Urothelium cell line (cell line): ENCODE measurements around the gene ZGPAT.

Experiments used
- DNase-seq: peaks from one replicate; pipeline ENCODE4 v3.0.0; 2011; ENCODE audit warnings: low spot score, mixed read lengths
- FAIRE-seq: peaks from 2 replicates; lab custom pipeline; 2011; peaks lifted over from hg19 to GRCh38; lab: Jason Lieb, UNC

The ZGPAT gene

GRCh38 chr20:63732118-63733095 is 24.6 kb downstream of the ZGPAT start:
- DNase-seq (no peak), FAIRE-seq (no peak)

- DNase-seq (no peak), FAIRE-seq (no peak)
Measured at GRCh38 chr20:63733117-63733516, 25.3 kb downstream of the ZGPAT start.

GRCh38 chr20:63733579-63734081 is 25.8 kb downstream of the ZGPAT start:
- FAIRE-seq = no peak
- DNase-seq = no peak

GRCh38 chr20:63734111-63734945 is 26.5 kb downstream of the ZGPAT start:
- DNase-seq (no peak), FAIRE-seq (no peak)

- DNase-seq = no peak
- FAIRE-seq = no peak
Measured at GRCh38 chr20:63734946-63735858, 27.4 kb downstream of the ZGPAT start.

- no peak for FAIRE-seq
- no peak for DNase-seq
Measured at GRCh38 chr20:63735859-63736718, 28.2 kb downstream of the ZGPAT start, which contains the start of gene LIME1. LIME1 (plus strand) TSS chr20:63736664; CDS start chr20:63737550, 886 bp downstream.

GRCh38 chr20:63736893-63737694 is 29.3 kb downstream of the ZGPAT start:
- DNase-seq (no peak), FAIRE-seq (no peak)

- no peak for FAIRE-seq
Measured at GRCh38 chr20:63737695-63737944, 29.8 kb downstream of the ZGPAT start.

GRCh38 chr20:63737945-63738686 is 30.3 kb downstream of the ZGPAT start:
- DNase-seq (no peak), FAIRE-seq (no peak)

More at GRCh38 chr20:63737695-63737944, 29.8 kb downstream of the ZGPAT start:
- DNase-seq = no peak

GRCh38 chr20:63738687-63739129 is 30.9 kb downstream of the ZGPAT start:
- no peak for FAIRE-seq

GRCh38 chr20:63739130-63740069 is 31.6 kb downstream of the ZGPAT start, which contains the start of gene SLC2A4RG:
SLC2A4RG (plus strand) TSS chr20:63739776; CDS start chr20:63739913, 137 bp downstream.
- no peak for FAIRE-seq
- DNase-seq = peak; percentile 98

More at GRCh38 chr20:63738687-63739129, 30.9 kb downstream of the ZGPAT start:
- DNase-seq = no peak

GRCh38 chr20:63740070-63740626 is 32.3 kb downstream of the ZGPAT start:
- peak; percentile 74 for DNase-seq
- FAIRE-seq = no peak

GRCh38 chr20:63740627-63741353 is 33.0 kb downstream of the ZGPAT start:
- DNase-seq = peak; percentile 89
- no peak for FAIRE-seq

- FAIRE-seq (no peak), DNase-seq (no peak)
Measured at GRCh38 chr20:63741354-63741675, 33.5 kb downstream of the ZGPAT start.

- FAIRE-seq (no peak), DNase-seq (no peak)
Measured at GRCh38 chr20:63741676-63742380, 34.0 kb downstream of the ZGPAT start.
